Measurements from ENCODE around the gene WDR73. TPM values are rescaled to one million over a fixed set of nuclear protein-coding genes. Genes with fewer than 3 reads are reported as not detected.

WDR73 gene
- total and polyA plus RNA-seq, 10 of the 15 experiments (the other 5 are each of a cell fraction or from before 2014, with no cell fraction given), result 4.4 to 25.6 (median 16.3) TPM

- DNase-seq (ENCODE audit: low read depth, low spot score) (no peak), FAIRE-seq (no peak), ATAC-seq (no peak)
- ChIA-PET SMC1A (ENCODE audit: uncharacterized antibody, unreplicated experiment) (no interaction called here), CTCF (interaction anchor here (1.8 to 4.7 kb wide), 2 partner anchors 9 to 24 kb away, joined by 5 to 39 read pairs; no protein-coding TSS in a partner anchor), POLR2A (no interaction called here), RAD21 (ENCODE audit: unreplicated experiment) (no interaction called here)
- Histone ChIP-seq H4K20me1 (ENCODE audit: control insufficient read depth, insufficient read depth) (no peaks in the 10 kb centered on the region), H3K27ac (ENCODE audit: control insufficient read depth, insufficient read depth) (no peak overlapping the region), H2AFZ (ENCODE audit: control insufficient read depth, low read depth, low read length) (no peak overlapping the region), H3K9ac (ENCODE audit: control insufficient read depth, insufficient read depth, low read length) (no peak overlapping the region), H3K9me3 (replicated peaks; ENCODE audit: control insufficient read depth, insufficient read depth, low read length) (peaks cover 2% of the 10 kb centered on the region; the same call in 1 of the 3 replicates), H3K4me3 (no peak overlapping the region), H3K4me2 (ENCODE audit: control insufficient read depth, insufficient read depth) (no peak overlapping the region), H3K36me3 (ENCODE audit: control insufficient read depth in 2 of 2, insufficient read depth in 2 of 2, low read length in 1 of 2) (no peaks in the 10 kb centered on the region), H3K79me2 (ENCODE audit: control insufficient read depth, insufficient read depth, low read length) (no peaks in the 10 kb centered on the region), H3K27me3 (replicated peaks in 1 of 2; ENCODE audit: control insufficient read depth in 2 of 2, insufficient read depth in 2 of 2, low read length in 1 of 2) (peaks cover 2% of the 10 kb centered on the region in 2 experiments; a peak in 2 of 4 replicates), H3K4me1 (ENCODE audit: control insufficient read depth, insufficient read depth, low read length) (peaks cover 17% of the 10 kb centered on the region)
- intact Hi-C loops (cut with micrococcal nuclease; ENCODE audit: unreplicated experiment), result no loop called here
- in situ Hi-C loops (cut with MboI), result no loop called here
- no TSS peak for BruUV-seq (replicated peaks)
- WGBS (ENCODE audit: insufficient coverage, insufficient replicate concordance, low lambda C conversion rate, missing lambda C conversion rate), result 78% methylated on average over 2 of the region's 2 CpGs
- TF ChIP-seq MEF2A (IDR thresholded peaks at IDR 0.05; ENCODE audit: insufficient read depth, low read depth, low read length), result no peak
- TF ChIP-seq BRCA1 (IDR thresholded peaks at IDR 0.05; ENCODE audit: low read depth, low read length), result no peak
- no peak for TF ChIP-seq BMI1 (IDR thresholded peaks at IDR 0.05; ENCODE audit: borderline replicate concordance)
- TF ChIP-seq ZNF217 (IDR thresholded peaks at IDR 0.05), result no peak
- TF ChIP-seq RFX5 (IDR thresholded peaks at IDR 0.05; ENCODE audit: low read depth, low read length), result no peak
- no peak for TF ChIP-seq E2F8 (IDR thresholded peaks at IDR 0.05; ENCODE audit: low read depth, partially characterized antibody)
- TF ChIP-seq ZNF687 (IDR thresholded peaks at IDR 0.05), result no peak
- TF ChIP-seq EZH2 (IDR thresholded peaks at IDR 0.05; ENCODE audit: borderline replicate concordance, control insufficient read depth, low read depth, low read length), result no peak
- no peak for TF ChIP-seq TARDBP (IDR thresholded peaks at IDR 0.05; ENCODE audit: borderline replicate concordance)
- TF ChIP-seq YY1 (IDR thresholded peaks at IDR 0.05; ENCODE audit: low read depth, low read length), result no peak
- no peak for TF ChIP-seq IRF3 (IDR thresholded peaks at IDR 0.05)
- no peak for TF ChIP-seq GABPA (IDR thresholded peaks at IDR 0.05; ENCODE audit: low read depth)
- TF ChIP-seq WRNIP1 (IDR thresholded peaks at IDR 0.05; ENCODE audit: borderline replicate concordance, low read depth, low read length), result no peak
- no peak for TF ChIP-seq CHD1 (IDR thresholded peaks at IDR 0.05; ENCODE audit: low read depth, low read length)
- no peak for TF ChIP-seq ZSCAN29 (IDR thresholded peaks at IDR 0.05)
- no peak for TF ChIP-seq ATF7 (IDR thresholded peaks at IDR 0.05; ENCODE audit: low read depth)
- no peak for TF ChIP-seq TCF7 (IDR thresholded peaks at IDR 0.05; ENCODE audit: borderline replicate concordance)
- no peak for TF ChIP-seq CBX3 (IDR thresholded peaks at IDR 0.05; ENCODE audit: borderline replicate concordance, low read depth)
Observed at GRCh38 chr15:84595660-84596059, 58.4 kb downstream of the WDR73 start.
